ENCODE data around the gene MRPS6.

The MRPS6 gene

GRCh38 chr21:34191876-34192275 lies 118.5 kb downstream of the MRPS6 start:
- H3K4me1 ChIP-seq (ENCODE audit: control insufficient read depth, insufficient read depth, low read length, poor library complexity, severe bottlenecking), result peaks cover 7% of the 10 kb centered on the region

More at GRCh38 chr21:34191876-34192275, 118.5 kb downstream of the MRPS6 start:
- WGBS, 2 experiments (ENCODE audit: insufficient coverage in 2 of 2), result 89 to 100% methylated on average over 1 of the region's 1 CpG
- Histone ChIP-seq H3K9me3 (ENCODE audit: control insufficient read depth, low read length) (no peaks in the 10 kb centered on the region), H3K36me3 (ENCODE audit: control insufficient read depth, insufficient read depth, low read length) (peaks cover 3% of the 10 kb centered on the region), H3K4me3 (ENCODE audit: extremely low read depth, insufficient read depth, low read length, poor library complexity, severe bottlenecking) (no peak overlapping the region), H3K27ac (ENCODE audit: low read depth, low read length, severe bottlenecking) (no peak overlapping the region)
